Mesenchymal stem cell (in vitro differentiated cells and primary cell): ENCODE data around the gene TRHDE.

Experiments used
- DNase-seq: peaks from one replicate; pipeline ENCODE4 v3.0.0-alpha.2; 2013
- H2AFZ ChIP-seq: one replicate; pipeline ENCODE4 v1.6.1; 2013; ENCODE audit warnings: low read depth, mild to moderate bottlenecking, control low read depth, inconsistent platforms, low read length, moderate library complexity
- H2AK5ac ChIP-seq: 2 replicates; pipeline ENCODE4 v1.6.1; 2013; ENCODE audit warnings: low read length, moderate library complexity, mild to moderate bottlenecking, inconsistent platforms; ENCODE audit not compliant: severe bottlenecking
- H2BK120ac ChIP-seq: one replicate; pipeline ENCODE4 v1.6.1; 2013; ENCODE audit warnings: low read depth, mild to moderate bottlenecking, inconsistent platforms, low read length, moderate library complexity
- H2BK12ac ChIP-seq, 2 experiments: one replicate each; pipeline ENCODE4 v1.6.1; 2013; ENCODE audit warnings: inconsistent platforms in 2 of 2, low read length in 2 of 2, mild to moderate bottlenecking in 2 of 2, moderate library complexity in 2 of 2, control low read depth in 1 of 2
- H2BK15ac ChIP-seq: one replicate; pipeline ENCODE4 v1.6.1; 2013; ENCODE audit warnings: mild to moderate bottlenecking, low read depth, inconsistent platforms; ENCODE audit not compliant: poor library complexity, severe bottlenecking
- H2BK5ac ChIP-seq: 2 replicates; pipeline ENCODE4 v1.6.1; 2013; ENCODE audit warnings: low read depth, mild to moderate bottlenecking, low read length, control low read depth, inconsistent platforms; ENCODE audit not compliant: poor library complexity, severe bottlenecking
- H3K14ac ChIP-seq, 2 experiments: one replicate each; pipeline ENCODE4 v1.6.1; 2013; ENCODE audit warnings: inconsistent platforms in 2 of 2, low read length in 2 of 2, control low read depth in 1 of 2, mild to moderate bottlenecking in 1 of 2, moderate library complexity in 1 of 2
- H3K18ac ChIP-seq, 2 experiments: one replicate each; pipeline ENCODE4 v1.6.1; 2013; ENCODE audit warnings: inconsistent platforms in 2 of 2, low read length in 2 of 2, control low read depth in 1 of 2, low read depth in 1 of 2, mild to moderate bottlenecking in 1 of 2
- H3K23ac ChIP-seq, 2 experiments: one replicate each; pipeline ENCODE4 v1.6.1; 2013; ENCODE audit warnings: inconsistent platforms in 2 of 2, low read length in 2 of 2, mild to moderate bottlenecking in 2 of 2, moderate library complexity in 2 of 2, control low read depth in 1 of 2
- H3K27ac ChIP-seq: 2 replicates; pipeline ENCODE4 v1.5.1; 2013; ENCODE audit warnings: mild to moderate bottlenecking, moderate library complexity, low read length, control low read depth, inconsistent platforms; ENCODE audit not compliant: poor library complexity, severe bottlenecking
- H3K27me3 ChIP-seq, 2 experiments: 2 replicates each; pipeline versions ENCODE4 v1.6.1 to v1.7.0; 2013; ENCODE audit warnings: low read length in 2 of 2, mild to moderate bottlenecking in 2 of 2, moderate library complexity in 2 of 2, control low read depth in 1 of 2, inconsistent platforms in 1 of 2; ENCODE audit not compliant: control insufficient read depth in 1 of 2, insufficient read depth in 1 of 2
- H3K36me3 ChIP-seq, 2 experiments: 2 replicates each; pipeline versions ENCODE4 v1.6.1 to v1.7.0; 2013; ENCODE audit warnings: low read length in 2 of 2, control low read depth in 1 of 2, inconsistent platforms in 1 of 2, low read depth in 1 of 2, mild to moderate bottlenecking in 1 of 2; ENCODE audit not compliant: insufficient read depth in 2 of 2, control insufficient read depth in 1 of 2
- H3K4ac ChIP-seq, 2 experiments: one replicate each; pipeline ENCODE4 v1.6.1; 2013; ENCODE audit warnings: inconsistent platforms in 2 of 2, low read length in 2 of 2, mild to moderate bottlenecking in 2 of 2, moderate library complexity in 2 of 2, control low read depth in 1 of 2, low read depth in 1 of 2
- H3K4me1 ChIP-seq: 2 replicates; pipeline ENCODE4 v1.6.1; 2013; ENCODE audit warnings: low read depth, low read length, control low read depth; ENCODE audit not compliant: control insufficient read depth, insufficient read depth
- H3K4me2 ChIP-seq: 2 replicates; pipeline ENCODE4 v1.6.1; 2013; ENCODE audit warnings: low read length, mild to moderate bottlenecking, inconsistent platforms; ENCODE audit not compliant: poor library complexity, severe bottlenecking
- H3K4me3 ChIP-seq, 2 experiments: 2 replicates each; pipeline versions ENCODE4 v1.5.1 to v1.7.0; 2013; ENCODE audit warnings: low read length in 2 of 2, mild to moderate bottlenecking in 2 of 2, control low read depth in 1 of 2, low read depth in 1 of 2; ENCODE audit not compliant: insufficient read depth in 1 of 2
- H3K79me1 ChIP-seq: replicated peaks from 2 replicates; pipeline ENCODE4 v1.6.1; 2013; ENCODE audit warnings: mild to moderate bottlenecking, control low read depth, low read length, inconsistent platforms; ENCODE audit not compliant: poor library complexity, severe bottlenecking
- H3K9ac ChIP-seq: 2 replicates; pipeline ENCODE4 v1.7.0; 2013; ENCODE audit warnings: mild to moderate bottlenecking, low read length, moderate library complexity
- H3K9me3 ChIP-seq: 2 replicates; pipeline ENCODE4 v1.7.0; 2013; ENCODE audit warnings: mild to moderate bottlenecking, low read length; ENCODE audit not compliant: control insufficient read depth
- H4K8ac ChIP-seq: one replicate; pipeline ENCODE4 v1.6.1; 2013; ENCODE audit warnings: inconsistent platforms, mild to moderate bottlenecking, low read length, moderate library complexity
- H4K91ac ChIP-seq: one replicate; pipeline ENCODE4 v1.6.1; 2013; ENCODE audit warnings: mild to moderate bottlenecking, low read length, inconsistent platforms
- WGBS: methylation state at CpG from one replicate; pipeline ENCODE4 v1.1.7; 2013; ENCODE audit warnings: mixed read lengths; 5-methylcytosine and 5-hydroxymethylcytosine counted together

Gene TRHDE

DNA sequence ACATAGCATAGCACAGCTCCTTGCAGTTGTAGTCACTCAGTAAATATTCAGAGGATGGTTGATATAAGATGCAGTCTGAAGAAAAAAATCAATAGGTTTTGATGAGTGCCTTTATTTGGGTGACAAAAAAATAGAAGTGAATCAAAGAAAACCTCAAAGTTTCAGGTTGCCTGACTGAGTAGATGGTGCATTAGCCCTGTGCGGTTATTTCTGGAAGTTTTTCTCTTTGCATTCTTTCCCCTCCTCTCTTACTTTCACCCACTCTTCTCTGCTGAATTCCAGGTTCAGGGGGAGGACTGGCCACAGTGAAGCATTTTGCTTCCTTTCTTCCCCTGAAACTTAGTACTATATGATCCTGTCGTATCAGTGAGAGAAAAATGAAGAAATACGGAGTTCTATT lies 28.6 kb downstream of the TRHDE start:
- Histone ChIP-seq H4K8ac (no peak overlapping the region), H3K18ac (no peak overlapping the region), H3K27ac (no peak overlapping the region), H3K4ac (no peak overlapping the region), H3K4me1 (peaks cover 2% of the 10 kb centered on the region), H2BK5ac (no peak overlapping the region), H2BK120ac (no peak overlapping the region), H3K4me2 (no peak overlapping the region), H3K23ac (no peak overlapping the region), H4K91ac (no peak overlapping the region), H3K79me1 (no peaks in the 10 kb centered on the region), H3K4me3 (no peak overlapping the region), H3K27me3 (no peaks in the 10 kb centered on the region), H3K14ac (no peak overlapping the region), H3K9ac (no peak overlapping the region), H2BK12ac (no peak overlapping the region), H2AK5ac (no peak overlapping the region), H2BK15ac (no peak overlapping the region), H2AFZ (no peak overlapping the region), H3K36me3 (no peaks in the 10 kb centered on the region), H3K9me3 (no peaks in the 10 kb centered on the region)
- 94% methylated on average over 3 of the region's 3 CpGs for WGBS
- no peak for DNase-seq

DNA sequence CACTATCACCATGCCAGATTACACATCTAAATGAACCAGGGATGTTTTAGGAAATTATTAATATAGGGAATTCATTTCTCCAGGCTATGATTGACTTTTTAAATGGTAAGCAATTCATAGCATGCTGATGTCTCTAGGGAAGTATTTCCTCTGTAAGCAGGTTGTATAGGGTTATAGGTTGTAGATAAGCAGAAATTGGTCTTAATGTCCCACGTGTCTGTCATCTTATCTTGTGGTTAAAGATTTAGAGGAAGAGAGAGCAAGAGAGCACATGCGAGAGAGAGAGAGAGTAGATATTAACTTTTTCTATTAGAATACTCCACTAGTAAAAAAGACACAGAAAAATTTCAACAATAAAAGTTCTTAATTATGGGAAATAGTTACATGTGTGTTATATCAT lies 32.6 kb downstream of the TRHDE start:
- Histone ChIP-seq H3K18ac (no peak overlapping the region), H2AFZ (no peak overlapping the region), H3K27me3 (no peaks in the 10 kb centered on the region), H2BK12ac (no peak overlapping the region), H2BK15ac (no peak overlapping the region), H4K8ac (no peak overlapping the region), H3K4me2 (no peak overlapping the region), H3K4ac (no peak overlapping the region), H2BK120ac (no peak overlapping the region), H3K27ac (no peak overlapping the region), H3K4me3 (no peak overlapping the region), H2BK5ac (no peak overlapping the region), H2AK5ac (no peak overlapping the region), H3K23ac (no peak overlapping the region), H3K9me3 (no peaks in the 10 kb centered on the region), H3K36me3 (no peaks in the 10 kb centered on the region), H3K4me1 (no peaks in the 10 kb centered on the region), H3K14ac (no peak overlapping the region), H3K79me1 (no peaks in the 10 kb centered on the region), H3K9ac (no peak overlapping the region), H4K91ac (no peak overlapping the region)
- DNase-seq: no peak
- whole genome bisulfite sequencing: no CpG with 5 or more reads among the region's 2 CpGs

DNA sequence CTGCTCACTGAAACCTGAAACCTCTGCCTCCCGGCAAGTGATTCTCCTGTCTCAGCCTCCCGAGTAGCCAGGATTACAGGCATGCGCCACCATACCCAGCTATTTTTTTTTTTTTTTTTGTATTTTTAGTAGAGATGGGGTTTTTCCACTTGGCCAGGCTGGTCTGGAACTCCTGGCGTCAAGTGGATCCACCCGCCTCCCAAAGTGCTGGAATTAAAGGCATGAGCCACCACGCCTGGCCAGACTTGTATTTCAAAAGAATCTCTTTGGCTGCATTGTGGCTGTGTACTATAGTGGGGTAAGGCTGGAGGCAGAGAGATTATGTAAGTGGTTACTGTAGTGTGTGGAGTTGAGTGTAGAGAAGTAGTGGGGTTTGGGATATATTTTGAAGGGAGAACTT lies 35.1 kb downstream of the TRHDE start:
- Histone ChIP-seq H4K91ac (no peak overlapping the region), H3K27ac (no peak overlapping the region), H3K18ac (no peak overlapping the region), H3K4me2 (no peak overlapping the region), H3K4ac (no peak overlapping the region), H2BK15ac (no peak overlapping the region), H2BK5ac (no peak overlapping the region), H3K36me3 (no peaks in the 10 kb centered on the region), H3K14ac (no peak overlapping the region), H3K27me3 (no peaks in the 10 kb centered on the region), H3K23ac (no peak overlapping the region), H3K9ac (no peak overlapping the region), H3K4me1 (no peaks in the 10 kb centered on the region), H4K8ac (no peak overlapping the region), H2AFZ (no peak overlapping the region), H2BK12ac (no peak overlapping the region), H3K9me3 (no peaks in the 10 kb centered on the region), H3K79me1 (peaks cover 1% of the 10 kb centered on the region), H2BK120ac (no peak overlapping the region), H3K4me3 (no peak overlapping the region), H2AK5ac (no peak overlapping the region)
- DNase-seq: no peak
- WGBS: 98% methylated on average over 4 of the region's 6 CpGs

DNA sequence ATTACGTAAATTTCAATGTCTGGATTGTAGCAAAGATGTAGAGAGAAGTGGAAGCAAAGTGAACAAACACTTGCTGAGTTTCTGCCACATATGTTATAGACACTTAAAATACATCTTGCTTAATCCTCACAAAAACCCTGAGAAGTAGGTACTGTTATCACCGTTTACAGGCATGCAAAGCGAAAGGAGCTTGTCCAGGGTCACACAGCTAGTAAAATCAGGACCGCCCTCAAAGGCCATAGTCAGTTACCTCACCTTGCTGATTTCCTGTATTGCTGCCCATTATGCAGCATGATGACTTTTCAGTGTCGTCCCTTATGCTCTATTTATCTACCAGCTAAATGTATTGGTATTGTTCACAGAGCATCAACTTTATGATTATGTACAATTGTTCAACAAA lies 39.8 kb downstream of the TRHDE start:
- no peaks in the 10 kb centered on the region for H3K36me3 ChIP-seq
- no peak overlapping the region for H3K4ac ChIP-seq
- no peak overlapping the region for H3K9ac ChIP-seq
- no peaks in the 10 kb centered on the region for H3K9me3 ChIP-seq
- no peak overlapping the region for H4K91ac ChIP-seq
- no peak overlapping the region for H2BK120ac ChIP-seq
- DNase-seq: no peak
- no peak overlapping the region for H3K4me2 ChIP-seq
- no peak overlapping the region for H4K8ac ChIP-seq
- H3K18ac ChIP-seq: no peak overlapping the region
- no peak overlapping the region for H3K23ac ChIP-seq
- no peak overlapping the region for H2AK5ac ChIP-seq
- WGBS: 94% methylated on average over 3 of the region's 5 CpGs
- H2AFZ ChIP-seq: no peak overlapping the region
- H3K14ac ChIP-seq: no peak overlapping the region
- H3K4me1 ChIP-seq: no peaks in the 10 kb centered on the region
- no peak overlapping the region for H2BK12ac ChIP-seq
- H3K27ac ChIP-seq: no peak overlapping the region
- H2BK5ac ChIP-seq: no peak overlapping the region
- no peaks in the 10 kb centered on the region for H3K27me3 ChIP-seq
- no peak overlapping the region for H3K4me3 ChIP-seq
- no peak overlapping the region for H2BK15ac ChIP-seq
- H3K79me1 ChIP-seq: peaks cover 1% of the 10 kb centered on the region
